OCI-LY3 (cell line): Measurements from ENCODE around the gene RARG.

ENCODE experiments used
- H2AFZ ChIP-seq: fragments of 200-600, 300-600 bp; shearing (Covaris generic); 2 replicates; pipeline ENCODE4 v1.6.0; 2014; ENCODE audit warnings: antibody characterized with exemption, low read depth, low read length
- H3K27ac ChIP-seq: fragments of 200-600, 300-600 bp; sonication (generic); 2 replicates; pipeline ENCODE4 v1.5.1; 2014; ENCODE audit warnings: mild to moderate bottlenecking, low read length, moderate library complexity, mixed read lengths
- H3K27me3 ChIP-seq: fragments of 200-600, 300-600 bp; sonication (generic); 2 replicates; pipeline ENCODE4 v1.6.1; 2014; ENCODE audit warnings: low read depth, low read length, mixed read lengths
- H3K36me3 ChIP-seq: fragments of 200-600, 300-600 bp; sonication (generic); replicated peaks from 2 replicates; pipeline ENCODE3; 2014; ENCODE audit warnings: low read depth, low read length, mixed read lengths
- H3K4me1 ChIP-seq: fragments of 300-600, 200-600 bp; sonication (generic); 2 replicates; pipeline ENCODE4 v1.6.1; 2014; ENCODE audit warnings: low read length, mixed read lengths
- H3K4me2 ChIP-seq: fragments of 200-600, 300-600 bp; sonication (generic); 2 replicates; pipeline ENCODE4 v1.6.1; 2014; ENCODE audit warnings: low read length, mixed read lengths
- H3K4me3 ChIP-seq: fragments of 300-600, 200-600 bp; sonication (generic); 2 replicates; pipeline ENCODE4 v1.5.1; 2014; ENCODE audit warnings: antibody characterized with exemption, mild to moderate bottlenecking, low read length, moderate library complexity
- H3K79me2 ChIP-seq: fragments of 300-600, 200-600 bp; shearing (Covaris generic); 2 replicates; pipeline ENCODE4 v1.6.1; 2014; ENCODE audit warnings: mild to moderate bottlenecking, low read length, mixed read lengths
- H3K9ac ChIP-seq: fragments of 300-600, 200-600 bp; shearing (Covaris generic); 2 replicates; pipeline ENCODE4 v1.6.0; 2014; ENCODE audit warnings: mild to moderate bottlenecking, low read length, moderate library complexity
- H3K9me3 ChIP-seq: fragments of 200-600, 300-600 bp; shearing (Covaris generic); 2 replicates; pipeline ENCODE4 v1.6.1; 2014; ENCODE audit warnings: low read length, mixed read lengths; ENCODE audit not compliant: insufficient read depth
- H4K20me1 ChIP-seq: fragments of 200-600, 300-600 bp; sonication (generic); 2 replicates; pipeline ENCODE4 v1.6.1; 2016; ENCODE audit warnings: low read length, mixed read lengths; ENCODE audit not compliant: insufficient read depth
- EZH2phosphoT487 ChIP-seq: fragments of 200-600 bp; shearing (Covaris generic); IDR thresholded peaks from 2 replicates; pipeline ENCODE4 v1.6.1; 2018; ENCODE audit warnings: antibody characterized with exemption, mixed run types, low read depth
- TF ChIP-seq, protein P1 (sequence below): fragments of 200-600, 300-600 bp; sonication (generic); IDR thresholded peaks from 2 replicates; pipeline ENCODE4 v1.5.1; 2014; ENCODE audit warnings: antibody characterized with exemption, low read length, low read depth

RARG gene

DNA sequence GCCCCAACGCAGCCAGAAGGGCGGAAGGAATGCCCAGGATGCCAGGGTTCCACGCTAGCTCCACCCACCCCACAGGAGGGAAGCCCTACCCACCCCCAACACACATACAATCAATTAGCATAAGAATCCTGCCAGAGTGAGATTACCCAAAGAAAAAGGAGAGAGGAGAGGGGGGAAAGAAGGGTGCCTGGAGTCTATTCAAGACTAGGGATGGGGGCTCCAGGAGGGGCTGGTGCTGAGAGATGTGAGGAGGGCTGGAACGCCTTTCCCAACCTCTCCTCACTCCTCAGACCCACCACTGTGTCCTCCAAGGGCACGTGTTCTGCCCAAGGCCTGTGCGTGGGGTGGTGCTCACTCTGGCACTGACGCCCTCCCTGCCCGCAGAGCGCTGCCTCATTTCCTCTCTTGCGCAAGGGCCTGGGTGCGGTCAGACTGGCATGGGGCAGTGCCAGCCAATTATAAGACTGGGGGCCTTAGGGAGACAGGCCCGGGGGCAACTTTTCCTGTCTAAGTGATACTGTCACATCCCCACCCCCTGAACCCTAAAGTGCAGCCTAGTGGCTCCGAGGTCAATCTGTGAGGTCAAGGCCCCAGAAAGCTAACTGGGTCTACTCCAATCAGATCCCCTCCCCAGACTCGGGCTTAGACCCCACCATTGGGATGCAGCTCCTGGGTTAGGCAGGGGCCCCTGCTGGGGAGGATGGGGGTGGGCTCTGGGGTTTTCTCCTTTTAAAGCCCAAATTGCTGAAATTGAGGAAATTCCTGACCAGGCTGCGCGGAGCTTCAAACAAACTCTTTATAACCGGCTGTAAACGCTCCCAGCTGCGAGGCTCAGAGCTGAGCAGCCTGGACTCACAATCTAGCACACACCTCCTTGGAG lies 14.7 kb downstream of the RARG start:
- H3K4me3 ChIP-seq: no peak overlapping the region
- H3K4me2 ChIP-seq: no peak overlapping the region
- no peaks in the 10 kb centered on the region for H3K79me2 ChIP-seq
- H3K9me3 ChIP-seq: no peaks in the 10 kb centered on the region
- peaks cover 13% of the 10 kb centered on the region for H3K4me1 ChIP-seq
- no peaks in the 10 kb centered on the region for H3K36me3 ChIP-seq
- no peak overlapping the region for H2AFZ ChIP-seq
- H4K20me1 ChIP-seq: no peaks in the 10 kb centered on the region
- H3K27ac ChIP-seq: no peak overlapping the region
- H3K27me3 ChIP-seq: peaks cover 9% of the 10 kb centered on the region
- no peak overlapping the region for H3K9ac ChIP-seq
- TF ChIP-seq, protein P1, sequence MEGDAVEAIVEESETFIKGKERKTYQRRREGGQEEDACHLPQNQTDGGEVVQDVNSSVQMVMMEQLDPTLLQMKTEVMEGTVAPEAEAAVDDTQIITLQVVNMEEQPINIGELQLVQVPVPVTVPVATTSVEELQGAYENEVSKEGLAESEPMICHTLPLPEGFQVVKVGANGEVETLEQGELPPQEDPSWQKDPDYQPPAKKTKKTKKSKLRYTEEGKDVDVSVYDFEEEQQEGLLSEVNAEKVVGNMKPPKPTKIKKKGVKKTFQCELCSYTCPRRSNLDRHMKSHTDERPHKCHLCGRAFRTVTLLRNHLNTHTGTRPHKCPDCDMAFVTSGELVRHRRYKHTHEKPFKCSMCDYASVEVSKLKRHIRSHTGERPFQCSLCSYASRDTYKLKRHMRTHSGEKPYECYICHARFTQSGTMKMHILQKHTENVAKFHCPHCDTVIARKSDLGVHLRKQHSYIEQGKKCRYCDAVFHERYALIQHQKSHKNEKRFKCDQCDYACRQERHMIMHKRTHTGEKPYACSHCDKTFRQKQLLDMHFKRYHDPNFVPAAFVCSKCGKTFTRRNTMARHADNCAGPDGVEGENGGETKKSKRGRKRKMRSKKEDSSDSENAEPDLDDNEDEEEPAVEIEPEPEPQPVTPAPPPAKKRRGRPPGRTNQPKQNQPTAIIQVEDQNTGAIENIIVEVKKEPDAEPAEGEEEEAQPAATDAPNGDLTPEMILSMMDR: no peak
- no peak for TF ChIP-seq EZH2phosphoT487

DNA sequence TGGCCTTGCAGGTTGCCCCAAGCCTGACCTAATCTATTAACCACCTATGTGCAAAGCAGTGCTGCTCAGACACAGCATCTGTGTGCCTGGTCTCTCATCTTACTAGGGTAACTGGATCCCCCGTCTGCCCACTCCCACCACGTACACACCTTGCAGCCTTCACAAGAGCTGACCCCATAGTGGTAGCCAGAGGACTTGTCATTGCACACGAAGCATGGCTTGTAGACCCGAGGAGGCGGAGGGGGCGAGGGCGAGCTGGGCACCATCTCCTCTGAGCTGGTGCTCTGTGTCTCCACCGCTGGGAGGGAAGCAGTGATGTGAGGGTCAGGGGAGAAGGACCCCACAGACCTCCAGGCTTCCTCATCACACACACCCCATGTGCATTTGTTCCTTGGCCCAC lies 16.5 kb downstream of the RARG start:
- Histone ChIP-seq H3K79me2 (no peaks in the 10 kb centered on the region), H3K4me2 (no peak overlapping the region), H3K4me3 (no peak overlapping the region), H3K36me3 (no peaks in the 10 kb centered on the region), H3K4me1 (peaks cover 9% of the 10 kb centered on the region), H3K9me3 (no peaks in the 10 kb centered on the region), H4K20me1 (no peaks in the 10 kb centered on the region), H2AFZ (no peak overlapping the region), H3K27me3 (peaks cover 9% of the 10 kb centered on the region), H3K27ac (no peak overlapping the region), H3K9ac (no peak overlapping the region)
- no peak for TF ChIP-seq EZH2phosphoT487
- TF ChIP-seq, protein P1: no peak

DNA sequence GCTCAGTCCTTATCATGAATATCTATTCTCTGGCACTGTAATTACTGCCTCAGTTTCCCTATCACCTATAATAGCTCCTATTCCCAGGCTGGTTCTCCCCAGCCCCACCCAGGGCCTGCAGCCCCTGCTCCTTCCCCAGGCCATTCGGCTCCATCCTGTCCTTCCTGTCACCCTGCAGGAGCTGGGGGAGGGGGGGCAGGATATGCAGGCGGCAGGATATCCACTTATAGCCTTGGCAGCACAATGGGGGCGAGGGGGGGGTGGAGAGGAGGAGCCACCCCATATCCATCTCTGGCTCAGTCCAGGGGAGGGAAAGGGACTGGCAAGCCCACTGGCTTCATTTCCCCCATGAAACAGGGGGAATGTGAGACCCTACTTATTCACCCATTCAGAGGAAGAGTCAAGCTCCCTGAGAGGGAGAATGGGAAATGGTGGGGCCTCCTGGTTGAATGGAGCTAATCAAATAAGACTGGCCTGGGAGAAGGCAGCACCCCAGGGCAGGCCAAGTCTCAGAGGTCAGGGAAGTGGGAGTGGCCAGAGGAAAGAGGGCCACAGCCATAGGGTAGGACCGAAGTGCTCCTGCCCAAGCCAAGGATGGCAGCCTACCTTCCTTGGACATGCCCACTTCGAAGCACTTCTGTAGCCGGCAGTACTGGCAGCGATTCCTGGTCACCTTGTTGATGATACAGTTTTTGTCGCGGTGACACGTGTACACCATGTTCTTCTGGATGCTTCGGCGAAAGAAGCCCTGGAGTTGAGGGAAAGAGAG lies 17.1 kb downstream of the RARG start:
- Histone ChIP-seq H3K4me2 (no peak overlapping the region), H3K36me3 (no peaks in the 10 kb centered on the region), H2AFZ (no peak overlapping the region), H3K27me3 (peaks cover 8% of the 10 kb centered on the region), H4K20me1 (no peaks in the 10 kb centered on the region), H3K27ac (no peak overlapping the region), H3K79me2 (no peaks in the 10 kb centered on the region), H3K9ac (no peak overlapping the region), H3K4me3 (no peak overlapping the region), H3K9me3 (no peaks in the 10 kb centered on the region), H3K4me1 (peaks cover 9% of the 10 kb centered on the region)
- TF ChIP-seq EZH2phosphoT487: no peak
- TF ChIP-seq, protein P1: no peak

DNA sequence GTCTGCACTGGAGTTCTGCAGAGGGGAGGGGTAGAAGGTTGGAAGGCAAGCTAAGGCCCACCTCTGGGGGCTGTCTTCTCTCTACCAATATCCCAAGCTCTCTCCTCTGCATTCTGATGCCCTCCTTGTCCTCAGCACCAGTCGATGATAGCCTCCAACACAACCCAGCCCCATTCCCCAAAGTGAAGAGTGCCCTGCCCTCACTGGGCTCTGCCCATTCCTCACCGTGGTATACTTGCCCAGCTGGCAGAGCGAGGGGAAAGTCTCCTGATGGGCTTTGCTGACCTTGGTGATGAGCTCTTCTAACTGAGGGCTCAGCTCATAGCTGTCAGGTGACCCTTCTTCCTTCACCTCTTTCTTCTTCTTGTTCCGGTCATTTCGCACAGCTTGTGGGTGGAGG lies 17.8 kb downstream of the RARG start:
- Histone ChIP-seq H2AFZ (no peak overlapping the region), H3K36me3 (no peaks in the 10 kb centered on the region), H3K9ac (no peak overlapping the region), H3K9me3 (no peaks in the 10 kb centered on the region), H3K4me1 (peaks cover 7% of the 10 kb centered on the region), H4K20me1 (no peaks in the 10 kb centered on the region), H3K27me3 (peaks cover 1% of the 10 kb centered on the region; the same call in 1 of the 2 replicates), H3K4me3 (no peak overlapping the region), H3K79me2 (no peaks in the 10 kb centered on the region), H3K4me2 (no peak overlapping the region), H3K27ac (no peak overlapping the region)
- TF ChIP-seq EZH2phosphoT487: no peak
- TF ChIP-seq, protein P1: no peak
